Measurements from ENCODE around the gene NBAS.
"Not testable (repeated sequence)": the region's sequence is repeated elsewhere in the genome, so short reads cannot be mapped to it uniquely, and the experiment has no call there.

The NBAS gene

GRCh38 chr2:15527074-15527739, 33.9 kb downstream of the NBAS start:
- no peak for DNase-seq (ENCODE audit: low spot score)

- DNase-seq (ENCODE audit: low spot score): no peak
These were observed 39.4 kb downstream of the NBAS start for GRCh38 chr2:15521641-15522181.

GRCh38 chr2:15520346-15520745, 40.8 kb downstream of the NBAS start:
- no peak for DNase-seq (ENCODE audit: low spot score)

- not testable (repeated sequence) for DNase-seq (ENCODE audit: low spot score)
These were observed 42.4 kb downstream of the NBAS start for GRCh38 chr2:15518759-15519158.

GRCh38 chr2:15517793-15518192, 43.3 kb downstream of the NBAS start:
- DNase-seq (ENCODE audit: low spot score): no peak

- no peak for DNase-seq (ENCODE audit: low spot score)
These were observed 49.4 kb downstream of the NBAS start for GRCh38 chr2:15511686-15512085.

GRCh38 chr2:15510552-15510951, 50.6 kb downstream of the NBAS start:
- DNase-seq (ENCODE audit: low spot score): no peak

GRCh38 chr2:15510131-15510530, 51.0 kb downstream of the NBAS start:
- no peak for DNase-seq (ENCODE audit: low spot score)

GRCh38 chr2:15507697-15508096, 53.4 kb downstream of the NBAS start:
- no peak for DNase-seq (ENCODE audit: low spot score)

- no peak for DNase-seq (ENCODE audit: low spot score)
These were observed 54.1 kb downstream of the NBAS start for GRCh38 chr2:15507061-15507460.

- DNase-seq (ENCODE audit: low spot score): no peak
These were observed 54.8 kb downstream of the NBAS start for GRCh38 chr2:15506229-15506819.

GRCh38 chr2:15504882-15505663, 56.1 kb downstream of the NBAS start:
- no peak for DNase-seq (ENCODE audit: low spot score)

GRCh38 chr2:15499251-15499650, 61.9 kb downstream of the NBAS start:
- not testable (repeated sequence) for DNase-seq (ENCODE audit: low spot score)

GRCh38 chr2:15498554-15498953, 62.6 kb downstream of the NBAS start:
- DNase-seq (ENCODE audit: low spot score): no peak

GRCh38 chr2:15494877-15495276, 66.3 kb downstream of the NBAS start:
- DNase-seq (ENCODE audit: low spot score): no peak

GRCh38 chr2:15492773-15493325, 68.3 kb downstream of the NBAS start:
- DNase-seq (ENCODE audit: low spot score): no peak

- DNase-seq (ENCODE audit: low spot score): no peak
These were observed 74.4 kb downstream of the NBAS start for GRCh38 chr2:15486770-15487169.

GRCh38 chr2:15485949-15486348, 75.2 kb downstream of the NBAS start:
- no peak for DNase-seq (ENCODE audit: low spot score)

- DNase-seq (ENCODE audit: low spot score): no peak
These were observed 80.1 kb downstream of the NBAS start for GRCh38 chr2:15481000-15481399.

GRCh38 chr2:15480552-15480951, 80.6 kb downstream of the NBAS start:
- DNase-seq (ENCODE audit: low spot score): no peak

GRCh38 chr2:15472876-15473275, 88.3 kb downstream of the NBAS start:
- DNase-seq (ENCODE audit: low spot score): no peak

GRCh38 chr2:15472133-15472532, 89.0 kb downstream of the NBAS start:
- DNase-seq (ENCODE audit: low spot score): no peak

GRCh38 chr2:15471606-15472005, 89.5 kb downstream of the NBAS start:
- DNase-seq (ENCODE audit: low spot score): no peak

All from GM03348 (cell line).